NT2/D1 (cell line): ENCODE data around the gene HDAC8.
A peak's percentile ranks its signal among the peaks of the same experiment; 100 is the strongest.

Experiments used
- SUZ12 ChIP-seq: IDR thresholded peaks from 2 replicates; pipeline ENCODE4 v1.6.1; 2011; ENCODE audit not compliant: insufficient read length, insufficient read depth; ENCODE audit errors: extremely low read depth
- ZNF274 ChIP-seq: IDR thresholded peaks from 2 replicates; pipeline ENCODE4 v1.6.1; 2011; ENCODE audit warnings: mild to moderate bottlenecking, low read depth, low read length

DNA sequence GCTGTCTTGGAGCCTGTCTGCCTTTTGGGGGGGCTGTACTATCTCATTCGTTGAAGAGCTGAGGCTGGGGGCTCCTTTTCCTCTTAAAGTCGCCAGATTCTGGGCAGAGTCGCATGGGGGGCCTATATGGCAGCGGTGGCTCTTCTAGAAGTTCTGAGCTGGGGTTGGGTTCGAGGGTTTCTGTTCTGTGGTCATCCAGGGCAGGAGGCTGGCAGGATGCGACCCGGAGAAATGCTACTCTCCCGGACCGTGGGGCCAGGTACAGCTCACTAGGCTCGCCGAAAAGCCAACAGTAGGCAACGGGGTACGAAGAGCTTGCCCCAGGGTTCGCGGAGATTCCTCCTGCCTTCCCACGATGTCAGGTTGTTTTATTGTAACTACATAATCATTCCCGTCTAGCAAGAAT, 265.0 kb downstream of the HDAC8 start:
- TF ChIP-seq ZNF274 (no peak), SUZ12 (peak; percentile 88)
